Measurements from ENCODE around the gene EZR.

Gene EZR

GRCh38 chr6:158760618-158761250 lies 58.4 kb downstream of the EZR start:
- no peak for DNase-seq (ENCODE audit: low spot score)

- DNase-seq (ENCODE audit: low spot score): no peak
Measured at GRCh38 chr6:158759966-158760617, 59.1 kb downstream of the EZR start.

GRCh38 chr6:158758941-158759479 lies 60.2 kb downstream of the EZR start:
- no peak for DNase-seq (ENCODE audit: low spot score)

GRCh38 chr6:158758451-158758860 lies 60.7 kb downstream of the EZR start:
- DNase-seq (ENCODE audit: low spot score): no peak

GRCh38 chr6:158757753-158758090 lies 61.4 kb downstream of the EZR start:
- DNase-seq (ENCODE audit: low spot score): no peak

- DNase-seq (ENCODE audit: low spot score): no peak
Measured at GRCh38 chr6:158756977-158757752, 62.0 kb downstream of the EZR start.

- no peak for DNase-seq (ENCODE audit: low spot score)
Measured at GRCh38 chr6:158756126-158756525, 63.0 kb downstream of the EZR start.

GRCh38 chr6:158755636-158756035 lies 63.5 kb downstream of the EZR start:
- no peak for DNase-seq (ENCODE audit: low spot score)

GRCh38 chr6:158754738-158755137 lies 64.4 kb downstream of the EZR start:
- DNase-seq (ENCODE audit: low spot score): no peak

GRCh38 chr6:158753811-158754210 lies 65.4 kb downstream of the EZR start:
- DNase-seq (ENCODE audit: low spot score): no peak

- no peak for DNase-seq (ENCODE audit: low spot score)
Measured at GRCh38 chr6:158752613-158753012, 66.6 kb downstream of the EZR start.

- no peak for DNase-seq (ENCODE audit: low spot score)
Measured at GRCh38 chr6:158751921-158752320, 67.2 kb downstream of the EZR start.

- DNase-seq (ENCODE audit: low spot score): no peak
Measured at GRCh38 chr6:158751224-158751623, 67.9 kb downstream of the EZR start.

- DNase-seq (ENCODE audit: low spot score): no peak
Measured at GRCh38 chr6:158744986-158745430, 74.2 kb downstream of the EZR start.

- no peak for DNase-seq (ENCODE audit: low spot score)
Measured at GRCh38 chr6:158743033-158743651, 76.0 kb downstream of the EZR start.

- no peak for DNase-seq (ENCODE audit: low spot score)
Measured at GRCh38 chr6:158739673-158740072, 79.5 kb downstream of the EZR start.

- peak; percentile 77 for DNase-seq (ENCODE audit: low spot score)
Measured at GRCh38 chr6:158737710-158738615, 81.2 kb downstream of the EZR start.

- no peak for DNase-seq (ENCODE audit: low spot score)
Measured at GRCh38 chr6:158737082-158737709, 82.0 kb downstream of the EZR start.

- DNase-seq (ENCODE audit: low spot score): no peak
Measured at GRCh38 chr6:158735009-158735408, 84.2 kb downstream of the EZR start.

GRCh38 chr6:158730541-158730907 lies 88.6 kb downstream of the EZR start:
- no peak for DNase-seq (ENCODE audit: low spot score)

- no peak for DNase-seq (ENCODE audit: low spot score)
Measured at GRCh38 chr6:158729906-158730540, 89.1 kb downstream of the EZR start.
